GM18520 (cell line): ENCODE measurements around the gene CHST14.

ENCODE experiments used
- ATAC-seq: cut with Tn5 transposase; IDR thresholded peaks from one replicate; pipeline ENCODE4 v1.9.1; 2021; ENCODE audit not compliant: unreplicated experiment

The CHST14 gene

GRCh38 chr15:40470423-40471104 lies at the start of gene CHST14:
CHST14 (plus strand) TSS chr15:40470984; CDS start chr15:40471214, 230 bp downstream.
- ATAC-seq = no peak

GRCh38 chr15:40421246-40422157 lies 49.3 kb upstream of the CHST14 start:
- peak; percentile 73 for ATAC-seq

- ATAC-seq = no peak
These were observed 46.2 kb upstream of the CHST14 start for GRCh38 chr15:40424483-40425115.

- no peak for ATAC-seq
These were observed 45.1 kb upstream of the CHST14 start for GRCh38 chr15:40425681-40426080.

- no peak for ATAC-seq
These were observed 43.6 kb upstream of the CHST14 start for GRCh38 chr15:40427188-40427587.

GRCh38 chr15:40428185-40428584 lies 42.6 kb upstream of the CHST14 start:
- no peak for ATAC-seq

GRCh38 chr15:40429068-40429710 lies 41.6 kb upstream of the CHST14 start:
- ATAC-seq = no peak

- ATAC-seq = no peak
These were observed 40.4 kb upstream of the CHST14 start for GRCh38 chr15:40430271-40430805.

- no peak for ATAC-seq
These were observed 35.6 kb upstream of the CHST14 start for GRCh38 chr15:40435023-40435709.

GRCh38 chr15:40435710-40436089 lies 35.1 kb upstream of the CHST14 start:
- no peak for ATAC-seq

- no peak for ATAC-seq
These were observed 34.5 kb upstream of the CHST14 start for GRCh38 chr15:40436116-40436891.

- no peak for ATAC-seq
These were observed 33.7 kb upstream of the CHST14 start for GRCh38 chr15:40436892-40437751.

- ATAC-seq = no peak
These were observed 32.8 kb upstream of the CHST14 start for GRCh38 chr15:40437752-40438687.

GRCh38 chr15:40438712-40439111 lies 32.1 kb upstream of the CHST14 start:
- no peak for ATAC-seq

GRCh38 chr15:40439461-40439959 lies 31.3 kb upstream of the CHST14 start:
- ATAC-seq = no peak

- ATAC-seq = no peak
These were observed 30.6 kb upstream of the CHST14 start for GRCh38 chr15:40439960-40440742.
